SK-N-SH (cell line): ENCODE data around the gene TGFBR3.

ENCODE experiments used
- CTCF ChIP-seq: fragments of 200-600 bp; sonication (generic); IDR thresholded peaks from 2 replicates; pipeline ENCODE4 v1.6.1; 2017; ENCODE audit warnings: antibody characterized with exemption, mild to moderate bottlenecking, moderate library complexity
- GATA2 ChIP-seq: sonication (generic); formaldehyde crosslinking; IDR thresholded peaks from 2 replicates; pipeline ENCODE4 v1.5.0; 2020; ENCODE audit warnings: mild to moderate bottlenecking, missing genetic modification reagents
- TCF12 ChIP-seq: IDR thresholded peaks from 2 replicates; pipeline ENCODE4 v1.4.0; 2012
- USF2 ChIP-seq: fragments of 150-350 bp; IDR thresholded peaks from 2 replicates; pipeline ENCODE4 v1.6.1; 2017; ENCODE audit warnings: antibody characterized with exemption, low read length, low read depth, borderline replicate concordance
- ZBTB33 ChIP-seq: IDR thresholded peaks from 2 replicates; pipeline ENCODE4 v1.4.0; 2012; ENCODE audit warnings: low read depth, borderline replicate concordance

GRCh38 chr1:91635763-91636162 lies 250.2 kb downstream of the TGFBR3 start:
- no peak for TF ChIP-seq USF2
- TF ChIP-seq CTCF = no peak
- no peak for TF ChIP-seq TCF12
- no peak for TF ChIP-seq ZBTB33
- no peak for TF ChIP-seq GATA2 (CRISPR knock-in tag)
